NT2/D1 (cell line): ENCODE data around the gene GLO1.

ENCODE experiments used
- SUZ12 ChIP-seq: IDR thresholded peaks from 2 replicates; pipeline ENCODE4 v1.6.1; 2011; ENCODE audit not compliant: insufficient read length, insufficient read depth; ENCODE audit errors: extremely low read depth
- YY1 ChIP-seq: IDR thresholded peaks from 2 replicates; pipeline ENCODE4 v1.6.1; 2011; ENCODE audit not compliant: insufficient read length, insufficient read depth
- ZNF274 ChIP-seq: IDR thresholded peaks from 2 replicates; pipeline ENCODE4 v1.6.1; 2011; ENCODE audit warnings: mild to moderate bottlenecking, low read depth, low read length

GRCh38 chr6:38684904-38685303, 18.0 kb downstream of the GLO1 start:
- no peak for TF ChIP-seq YY1
- TF ChIP-seq ZNF274: no peak
- TF ChIP-seq SUZ12: no peak
